Measurements from ENCODE around the gene SLC39A11. TPM values are rescaled to one million over a fixed set of nuclear protein-coding genes. Genes with fewer than 3 reads are reported as not detected.

Gene SLC39A11
- polyA plus RNA-seq, 1 donor from 2014 or later: 8.0 TPM

GRCh38 chr17:73103641-73104335, 11.3 kb upstream of the SLC39A11 start:
- no peaks in the 10 kb centered on the region for H3K79me2 ChIP-seq (replicated peaks; ENCODE audit: insufficient read depth, low read length)
- no peak overlapping the region for H3K4me2 ChIP-seq (ENCODE audit: low read length)
- H4K20me1 ChIP-seq (ENCODE audit: insufficient read depth): no peaks in the 10 kb centered on the region
- no peak overlapping the region for H2AFZ ChIP-seq (ENCODE audit: low read depth, low read length)
- no peaks in the 10 kb centered on the region for H3K9me3 ChIP-seq (ENCODE audit: low read length)
- no peaks in the 10 kb centered on the region for H3K9me2 ChIP-seq (ENCODE audit: insufficient read depth, low read length)
- H3F3A ChIP-seq (ENCODE audit: insufficient read depth, low read length, poor library complexity, severe bottlenecking): no peaks in the 10 kb centered on the region
- TF ChIP-seq POLR2AphosphoS5 (IDR thresholded peaks at IDR 0.05) (no peak), MXI1 (conservative IDR thresholded peaks at IDR 0.05; ENCODE audit: poor library complexity, severe bottlenecking) (no peak), EP300 (conservative IDR thresholded peaks at IDR 0.05; ENCODE audit: poor library complexity, severe bottlenecking) (no peak), EZH2 (IDR thresholded peaks at IDR 0.05; ENCODE audit: borderline replicate concordance, insufficient read depth, low read length, poor library complexity, severe bottlenecking) (no peak)
- H3K4me3 ChIP-seq (ENCODE audit: low read length): no peak overlapping the region
- no peaks in the 10 kb centered on the region for H3K36me3 ChIP-seq (ENCODE audit: insufficient read depth, low read length)
- no peak overlapping the region for H3K27ac ChIP-seq (ENCODE audit: low read length)
- no peaks in the 10 kb centered on the region for H3K27me3 ChIP-seq (ENCODE audit: insufficient read depth, low read depth, low read length)
- no peak overlapping the region for H3K9ac ChIP-seq (ENCODE audit: low read length)

GRCh38 chr17:73101031-73101430, 8.5 kb upstream of the SLC39A11 start:
- Histone ChIP-seq H2AFZ (ENCODE audit: low read depth, low read length) (no peak overlapping the region), H3K79me2 (replicated peaks; ENCODE audit: insufficient read depth, low read length) (no peaks in the 10 kb centered on the region), H3K9me2 (ENCODE audit: insufficient read depth, low read length) (no peaks in the 10 kb centered on the region), H4K20me1 (ENCODE audit: insufficient read depth) (no peaks in the 10 kb centered on the region), H3K9ac (ENCODE audit: low read length) (no peak overlapping the region), H3K27me3 (ENCODE audit: insufficient read depth, low read depth, low read length) (no peaks in the 10 kb centered on the region), H3F3A (ENCODE audit: insufficient read depth, low read length, poor library complexity, severe bottlenecking) (no peaks in the 10 kb centered on the region), H3K27ac (ENCODE audit: low read length) (no peak overlapping the region), H3K4me3 (ENCODE audit: low read length) (no peak overlapping the region), H3K4me2 (ENCODE audit: low read length) (no peak overlapping the region), H3K9me3 (ENCODE audit: low read length) (no peaks in the 10 kb centered on the region), H3K36me3 (ENCODE audit: insufficient read depth, low read length) (no peaks in the 10 kb centered on the region)
- TF ChIP-seq, protein P1, sequence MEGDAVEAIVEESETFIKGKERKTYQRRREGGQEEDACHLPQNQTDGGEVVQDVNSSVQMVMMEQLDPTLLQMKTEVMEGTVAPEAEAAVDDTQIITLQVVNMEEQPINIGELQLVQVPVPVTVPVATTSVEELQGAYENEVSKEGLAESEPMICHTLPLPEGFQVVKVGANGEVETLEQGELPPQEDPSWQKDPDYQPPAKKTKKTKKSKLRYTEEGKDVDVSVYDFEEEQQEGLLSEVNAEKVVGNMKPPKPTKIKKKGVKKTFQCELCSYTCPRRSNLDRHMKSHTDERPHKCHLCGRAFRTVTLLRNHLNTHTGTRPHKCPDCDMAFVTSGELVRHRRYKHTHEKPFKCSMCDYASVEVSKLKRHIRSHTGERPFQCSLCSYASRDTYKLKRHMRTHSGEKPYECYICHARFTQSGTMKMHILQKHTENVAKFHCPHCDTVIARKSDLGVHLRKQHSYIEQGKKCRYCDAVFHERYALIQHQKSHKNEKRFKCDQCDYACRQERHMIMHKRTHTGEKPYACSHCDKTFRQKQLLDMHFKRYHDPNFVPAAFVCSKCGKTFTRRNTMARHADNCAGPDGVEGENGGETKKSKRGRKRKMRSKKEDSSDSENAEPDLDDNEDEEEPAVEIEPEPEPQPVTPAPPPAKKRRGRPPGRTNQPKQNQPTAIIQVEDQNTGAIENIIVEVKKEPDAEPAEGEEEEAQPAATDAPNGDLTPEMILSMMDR (IDR thresholded peaks at IDR 0.05; ENCODE audit: poor library complexity, severe bottlenecking): no peak
- TF ChIP-seq SMC3 (conservative IDR thresholded peaks at IDR 0.05; ENCODE audit: poor library complexity): no peak
- TF ChIP-seq TAF1 (IDR thresholded peaks at IDR 0.05; ENCODE audit: low read depth): no peak
- no peak for TF ChIP-seq POLR2AphosphoS5 (IDR thresholded peaks at IDR 0.05)
- TF ChIP-seq REST (IDR thresholded peaks at IDR 0.05; ENCODE audit: borderline replicate concordance): no peak
- no peak for TF ChIP-seq RAD21 (conservative IDR thresholded peaks at IDR 0.05)
